T-helper 1 cell treated with Interleukin-12 subunit alpha and Interleukin-12 subunit beta and Interleukin-4 antibody, amounts not matched to agents 30 μg/mL and 1 μg/mL, for 36 hours (primary cell): ENCODE measurements around the gene OR52M1.
"Not testable (repeated sequence)": the region's sequence is repeated elsewhere in the genome, so short reads cannot be mapped to it uniquely, and the experiment has no call there.

Source experiments
- H3K27ac Mint-ChIP-seq: one replicate; pipeline ENCODE4 v1.8.0; 2021; ENCODE audit warnings: mild to moderate bottlenecking, mixed read lengths
- H3K27me3 Mint-ChIP-seq: one replicate; pipeline ENCODE4 v1.8.0; 2021; ENCODE audit warnings: low read depth, mixed read lengths
- H3K36me3 Mint-ChIP-seq: one replicate; pipeline ENCODE4 v1.8.0; 2021; ENCODE audit warnings: low read depth, mixed read lengths
- H3K4me1 Mint-ChIP-seq: one replicate; pipeline ENCODE4 v1.8.0; 2021; ENCODE audit warnings: low read depth, mixed read lengths
- H3K4me3 Mint-ChIP-seq: one replicate; pipeline ENCODE4 v1.8.0; 2021; ENCODE audit warnings: mild to moderate bottlenecking, moderate library complexity, mixed read lengths
- H3K9me3 Mint-ChIP-seq: one replicate; pipeline ENCODE4 v1.8.0; 2021; ENCODE audit warnings: mixed read lengths

OR52M1 gene

GRCh38 chr11:4544891-4545290, at the start of gene OR52M1:
Gene OR52M1, plus strand, starts transcription at chr11:4545191. Its CDS starts 0 bp downstream, at chr11:4545191.
- H3K9me3 Mint-ChIP-seq, result no peaks in the 10 kb centered on the region
- no peaks in the 10 kb centered on the region for H3K4me1 Mint-ChIP-seq
- H3K27ac Mint-ChIP-seq, result no peak within 1 kb of the TSS
- no peak within 1 kb of the TSS for H3K4me3 Mint-ChIP-seq
- no peaks in the 10 kb centered on the region for H3K27me3 Mint-ChIP-seq
- no peaks in the 10 kb centered on the region for H3K36me3 Mint-ChIP-seq

GRCh38 chr11:4495487-4495886, 49.5 kb upstream of the OR52M1 start:
- H3K9me3 Mint-ChIP-seq, result peaks cover 7% of the 10 kb centered on the region
- no peak overlapping the region for H3K27ac Mint-ChIP-seq
- H3K36me3 Mint-ChIP-seq, result no peaks in the 10 kb centered on the region
- H3K4me3 Mint-ChIP-seq, result no peak overlapping the region
- H3K27me3 Mint-ChIP-seq, result peaks cover 21% of the 10 kb centered on the region
- peaks cover 8% of the 10 kb centered on the region for H3K4me1 Mint-ChIP-seq

- H3K27me3 Mint-ChIP-seq, result peaks cover 21% of the 10 kb centered on the region
- H3K27ac Mint-ChIP-seq, result no peak overlapping the region
These were observed 49.0 kb upstream of the OR52M1 start for GRCh38 chr11:4495986-4496385.

GRCh38 chr11:4496557-4497248, 48.3 kb upstream of the OR52M1 start:
- H3K9me3 Mint-ChIP-seq, result peaks cover 2% of the 10 kb centered on the region
- H3K36me3 Mint-ChIP-seq, result no peaks in the 10 kb centered on the region
- peaks cover 8% of the 10 kb centered on the region for H3K4me1 Mint-ChIP-seq
- H3K4me3 Mint-ChIP-seq, result no peak overlapping the region
- H3K27me3 Mint-ChIP-seq, result peaks cover 21% of the 10 kb centered on the region
- H3K27ac Mint-ChIP-seq, result no peak overlapping the region

More at GRCh38 chr11:4495986-4496385, 49.0 kb upstream of the OR52M1 start:
- H3K4me3 Mint-ChIP-seq, result no peak overlapping the region
- no peaks in the 10 kb centered on the region for H3K36me3 Mint-ChIP-seq
- peaks cover 8% of the 10 kb centered on the region for H3K4me1 Mint-ChIP-seq
- H3K9me3 Mint-ChIP-seq, result peaks cover 7% of the 10 kb centered on the region

GRCh38 chr11:4508886-4509285, 36.1 kb upstream of the OR52M1 start:
- H3K27ac Mint-ChIP-seq, result no peak overlapping the region
- H3K27me3 Mint-ChIP-seq, result peaks cover 11% of the 10 kb centered on the region
- H3K9me3 Mint-ChIP-seq, result no peaks in the 10 kb centered on the region
- no peaks in the 10 kb centered on the region for H3K36me3 Mint-ChIP-seq
- no peaks in the 10 kb centered on the region for H3K4me1 Mint-ChIP-seq
- H3K4me3 Mint-ChIP-seq, result no peak overlapping the region

GRCh38 chr11:4511282-4512245, 33.4 kb upstream of the OR52M1 start:
- Mint-ChIP-seq H3K27ac (no peak overlapping the region), H3K36me3 (no peaks in the 10 kb centered on the region), H3K9me3 (no peaks in the 10 kb centered on the region), H3K4me1 (no peaks in the 10 kb centered on the region), H3K4me3 (no peak overlapping the region), H3K27me3 (peaks cover 11% of the 10 kb centered on the region)

GRCh38 chr11:4514196-4514595, 30.8 kb upstream of the OR52M1 start:
- no peaks in the 10 kb centered on the region for H3K4me1 Mint-ChIP-seq
- no peaks in the 10 kb centered on the region for H3K36me3 Mint-ChIP-seq
- H3K27me3 Mint-ChIP-seq, result peaks cover 8% of the 10 kb centered on the region
- no peak overlapping the region for H3K27ac Mint-ChIP-seq
- H3K9me3 Mint-ChIP-seq, result no peaks in the 10 kb centered on the region
- H3K4me3 Mint-ChIP-seq, result no peak overlapping the region

GRCh38 chr11:4522339-4522738, 22.7 kb upstream of the OR52M1 start:
- H3K36me3 Mint-ChIP-seq, result no peaks in the 10 kb centered on the region
- no peaks in the 10 kb centered on the region for H3K9me3 Mint-ChIP-seq
- H3K4me1 Mint-ChIP-seq, result no peaks in the 10 kb centered on the region
- no peak overlapping the region for H3K4me3 Mint-ChIP-seq
- H3K27ac Mint-ChIP-seq, result no peak overlapping the region
- peaks cover 9% of the 10 kb centered on the region for H3K27me3 Mint-ChIP-seq

- Mint-ChIP-seq H3K36me3 (no peaks in the 10 kb centered on the region), H3K9me3 (no peaks in the 10 kb centered on the region), H3K4me3 (no peak overlapping the region), H3K27me3 (peaks cover 9% of the 10 kb centered on the region), H3K27ac (no peak overlapping the region), H3K4me1 (no peaks in the 10 kb centered on the region)
These were observed 22.2 kb upstream of the OR52M1 start for GRCh38 chr11:4522752-4523151.

GRCh38 chr11:4523666-4524065, 21.3 kb upstream of the OR52M1 start:
- H3K27me3 Mint-ChIP-seq, result peaks cover 12% of the 10 kb centered on the region
- no peaks in the 10 kb centered on the region for H3K4me1 Mint-ChIP-seq
- H3K27ac Mint-ChIP-seq, result no peak overlapping the region
- no peak overlapping the region for H3K4me3 Mint-ChIP-seq
- H3K9me3 Mint-ChIP-seq, result no peaks in the 10 kb centered on the region
- no peaks in the 10 kb centered on the region for H3K36me3 Mint-ChIP-seq

- peaks cover 21% of the 10 kb centered on the region for H3K27me3 Mint-ChIP-seq
- no peaks in the 10 kb centered on the region for H3K9me3 Mint-ChIP-seq
- no peak overlapping the region for H3K27ac Mint-ChIP-seq
- no peak overlapping the region for H3K4me3 Mint-ChIP-seq
- H3K4me1 Mint-ChIP-seq, result no peaks in the 10 kb centered on the region
- no peaks in the 10 kb centered on the region for H3K36me3 Mint-ChIP-seq
These were observed 17.1 kb upstream of the OR52M1 start for GRCh38 chr11:4527926-4528325.

- not testable (repeated sequence) for H3K27ac Mint-ChIP-seq, H3K36me3 Mint-ChIP-seq, H3K4me3 Mint-ChIP-seq, H3K4me1 Mint-ChIP-seq, H3K9me3 Mint-ChIP-seq
- H3K27me3 Mint-ChIP-seq, result peaks cover 12% of the 10 kb centered on the region
These were observed 13.3 kb upstream of the OR52M1 start for GRCh38 chr11:4531686-4532085.

- Mint-ChIP-seq H3K27ac (no peak overlapping the region), H3K4me3 (no peak overlapping the region), H3K4me1 (no peaks in the 10 kb centered on the region), H3K9me3 (no peaks in the 10 kb centered on the region), H3K36me3 (no peaks in the 10 kb centered on the region), H3K27me3 (peaks cover 4% of the 10 kb centered on the region)
These were observed 5.3 kb upstream of the OR52M1 start for GRCh38 chr11:4539603-4540219.

- Mint-ChIP-seq H3K27me3 (peaks cover 4% of the 10 kb centered on the region), H3K9me3 (no peaks in the 10 kb centered on the region), H3K4me1 (no peaks in the 10 kb centered on the region), H3K27ac (no peak overlapping the region), H3K4me3 (no peak overlapping the region), H3K36me3 (no peaks in the 10 kb centered on the region)
These were observed 3.9 kb upstream of the OR52M1 start for GRCh38 chr11:4541071-4541470.
